AG04450 (cell line): ENCODE measurements around the gene MYO3A. TPM values are rescaled to one million over a fixed set of nuclear protein-coding genes. Genes with fewer than 3 reads are reported as not detected.

ENCODE experiments used
- CTCF ChIA-PET: fragments of 300-600, 350-600 bp; formaldehyde crosslinking; extraction: SDS; loops from one replicate; lab custom pipeline; 2022; ENCODE audit warnings: antibody characterized with exemption, inconsistent platforms; lab: Charles Lee
- POLR2A ChIA-PET: fragments of 350-600 bp; formaldehyde crosslinking; extraction: SDS; loops from one replicate; lab custom pipeline; 2021; ENCODE audit warnings: antibody characterized with exemption, inconsistent platforms; lab: Yijun Ruan, JAX
- DNase-seq: peaks from one replicate; pipeline ENCODE4 v3.0.0-alpha.2; 2011; ENCODE audit warnings: low read depth, low spot score
- H3K27ac ChIP-seq: one replicate; pipeline ENCODE4 v1.5.1; 2012; ENCODE audit warnings: low read depth, low read length, control low read depth
- H3K27me3 ChIP-seq: one replicate; pipeline ENCODE4 v1.6.0; 2012; ENCODE audit warnings: low read length; ENCODE audit not compliant: control insufficient read depth, insufficient read depth
- H3K4me3 ChIP-seq: 2 replicates; pipeline ENCODE4 v1.5.1; 2011; ENCODE audit warnings: mild to moderate bottlenecking, low read depth, low read length, control low read depth
- H3K9me3 ChIP-seq: 2 replicates; pipeline ENCODE4 v1.5.1; 2012; ENCODE audit warnings: low read length; ENCODE audit not compliant: control insufficient read depth, insufficient read depth
- CTCF ChIP-seq: IDR thresholded peaks from 2 replicates; pipeline ENCODE4 v1.5.1; 2011; ENCODE audit warnings: low read depth, low read length, control low read depth, inconsistent platforms
- polyA plus RNA-seq: library from polyadenylated mRNA; depleted of rRNA; stranded (reverse); fragments of >200 nt; gene quantifications from 2 replicates; pipeline ENCODE4 v1.2.3, GENCODE V29; 2011

MYO3A gene
- polyA plus RNA-seq, 1 experiment: not detected

GRCh38 chr10:26112532-26112931, 178.5 kb downstream of the MYO3A start:
- TF ChIP-seq CTCF: no peak
- CTCF ChIA-PET: no interaction called here
- no peak overlapping the region for H3K4me3 ChIP-seq

GRCh38 chr10:26138613-26139012, 204.6 kb downstream of the MYO3A start:
- POLR2A ChIA-PET: no interaction called here

More at GRCh38 chr10:26112532-26112931, 178.5 kb downstream of the MYO3A start:
- no peak overlapping the region for H3K27ac ChIP-seq
- peaks cover 21% of the 10 kb centered on the region; the same call in 1 of the 2 replicates for H3K9me3 ChIP-seq
- DNase-seq: no peak
- POLR2A ChIA-PET: no interaction called here
- H3K27me3 ChIP-seq: no peaks in the 10 kb centered on the region

GRCh38 chr10:26156019-26156418, 222.0 kb downstream of the MYO3A start:
- POLR2A ChIA-PET: no interaction called here
- TF ChIP-seq CTCF: no peak
- Histone ChIP-seq H3K9me3 (peaks cover 6% of the 10 kb centered on the region), H3K27me3 (no peaks in the 10 kb centered on the region), H3K27ac (no peak overlapping the region), H3K4me3 (no peak overlapping the region)
- CTCF ChIA-PET: no interaction called here
- no peak for DNase-seq

More at GRCh38 chr10:26138613-26139012, 204.6 kb downstream of the MYO3A start:
- Histone ChIP-seq H3K27me3 (no peaks in the 10 kb centered on the region), H3K27ac (no peak overlapping the region), H3K4me3 (no peak overlapping the region), H3K9me3 (peaks cover 10% of the 10 kb centered on the region)
- TF ChIP-seq CTCF: no peak
- CTCF ChIA-PET: interaction anchor here (1.4 kb wide), 1 partner anchor 9 kb away, joined by 3 read pairs; no protein-coding TSS in a partner anchor
- DNase-seq: no peak

GRCh38 chr10:26157734-26158133, 223.7 kb downstream of the MYO3A start:
- ChIA-PET CTCF (no interaction called here), POLR2A (no interaction called here)
- peaks cover 4% of the 10 kb centered on the region for H3K9me3 ChIP-seq
- TF ChIP-seq CTCF: no peak
- no peak for DNase-seq
- no peak overlapping the region for H3K27ac ChIP-seq
- H3K27me3 ChIP-seq: no peaks in the 10 kb centered on the region
- no peak overlapping the region for H3K4me3 ChIP-seq

GRCh38 chr10:26169466-26169865, 235.4 kb downstream of the MYO3A start:
- Histone ChIP-seq H3K27me3 (no peaks in the 10 kb centered on the region), H3K4me3 (no peak overlapping the region), H3K27ac (no peak overlapping the region), H3K9me3 (peaks cover 12% of the 10 kb centered on the region)
- DNase-seq: no peak
- TF ChIP-seq CTCF: no peak
- CTCF ChIA-PET: no interaction called here
- POLR2A ChIA-PET: no interaction called here
